HFFc6 (cell line): ENCODE data around the gene IFNA7. TPM values are rescaled to one million over a fixed set of nuclear protein-coding genes. Genes with fewer than 3 reads are reported as not detected.
"Not testable (repeated sequence)": the region's sequence is repeated elsewhere in the genome, so short reads cannot be mapped to it uniquely, and the experiment has no call there.

Experiments used
- DNase-seq: peaks from one replicate; pipeline ENCODE4 v3.0.0-alpha.2; 2018
- H3K27ac Mint-ChIP-seq: 2 replicates; pipeline ENCODE4 v1.8.0; 2020; ENCODE audit warnings: mild to moderate bottlenecking, mixed read lengths
- H3K27me3 Mint-ChIP-seq: 2 replicates; pipeline ENCODE4 v1.8.0; 2021; ENCODE audit warnings: mild to moderate bottlenecking, moderate library complexity, mixed read lengths; ENCODE audit not compliant: insufficient read depth
- H3K36me3 Mint-ChIP-seq: 2 replicates; pipeline ENCODE4 v1.8.0; 2021; ENCODE audit warnings: low read depth, mixed read lengths
- H3K4me1 Mint-ChIP-seq: 2 replicates; pipeline ENCODE4 v1.8.0; 2020; ENCODE audit warnings: low read depth, mixed read lengths
- H3K4me3 Mint-ChIP-seq: 2 replicates; pipeline ENCODE4 v1.8.0; 2020; ENCODE audit warnings: mild to moderate bottlenecking, moderate library complexity, mixed read lengths
- H3K9me3 Mint-ChIP-seq: 2 replicates; pipeline ENCODE4 v1.8.0; 2020; ENCODE audit warnings: mild to moderate bottlenecking, mixed read lengths
- total RNA-seq, 6 experiments: library from RNA; stranded (reverse); fragmentation: NEBNext Ultra II Directional; extraction: Animal tissue kit (Norgen Biotek cat#: 25700); gene quantifications; 2 replicates in 1 of 6; 3 replicates in 5 of 6; pipeline ENCODE4 v1.2.3, GENCODE V29; 2021
- TF ChIP-seq, protein P1 (sequence below): fragments of 200-600 bp; sonication (generic); IDR thresholded peaks from 2 replicates; pipeline ENCODE4 v1.5.0; 2021; ENCODE audit warnings: antibody characterized with exemption, mild to moderate bottlenecking

The IFNA7 gene
- total RNA-seq, 6 experiments from 2014 or later = not detected

DNA sequence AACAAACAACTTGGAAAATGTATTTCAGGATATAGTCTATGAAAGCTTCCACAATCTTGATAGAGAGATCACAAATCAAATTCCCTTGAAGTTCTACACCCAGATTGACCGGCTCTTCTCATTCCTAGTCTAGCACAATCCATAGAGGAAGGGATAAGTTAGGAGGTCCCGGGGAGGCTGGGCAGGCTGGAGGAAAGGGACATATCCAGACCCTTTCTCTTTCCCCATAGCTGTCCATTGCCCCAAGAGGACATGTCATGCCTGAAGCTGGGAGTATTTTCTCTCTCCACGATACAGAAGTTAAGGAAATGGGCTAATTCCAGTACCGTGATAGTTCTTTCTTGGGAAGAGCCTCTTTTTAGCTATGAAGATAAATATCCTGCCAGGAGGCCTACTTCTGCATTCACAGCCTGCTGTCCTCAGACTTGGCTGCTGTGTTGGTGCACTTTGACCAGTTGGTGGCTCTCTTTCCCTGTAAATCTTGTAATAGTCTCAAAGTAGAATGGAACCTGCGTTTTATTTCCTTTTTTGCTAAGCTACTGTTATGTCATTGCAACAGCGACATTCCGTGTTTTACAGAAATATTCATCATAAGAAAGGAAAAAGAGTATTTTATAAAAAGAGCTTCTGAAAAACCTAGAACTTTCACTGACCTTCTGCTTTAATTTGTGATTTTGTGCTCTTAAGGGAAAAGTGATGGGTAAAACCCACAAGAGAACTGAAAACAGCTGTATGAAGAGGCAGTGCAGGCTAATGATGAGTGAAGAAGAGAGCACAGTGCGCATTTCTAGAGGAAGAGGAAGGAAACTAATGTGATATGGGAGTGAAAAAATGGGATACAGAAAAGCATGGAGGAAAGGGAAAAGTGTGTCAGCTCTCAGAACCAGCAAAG lies 33.7 kb upstream of the IFNA7 start:
- H3K4me1 Mint-ChIP-seq, H3K9me3 Mint-ChIP-seq, H3K36me3 Mint-ChIP-seq, H3K27ac Mint-ChIP-seq, H3K4me3 Mint-ChIP-seq: not testable (repeated sequence)
- TF ChIP-seq, protein P1, sequence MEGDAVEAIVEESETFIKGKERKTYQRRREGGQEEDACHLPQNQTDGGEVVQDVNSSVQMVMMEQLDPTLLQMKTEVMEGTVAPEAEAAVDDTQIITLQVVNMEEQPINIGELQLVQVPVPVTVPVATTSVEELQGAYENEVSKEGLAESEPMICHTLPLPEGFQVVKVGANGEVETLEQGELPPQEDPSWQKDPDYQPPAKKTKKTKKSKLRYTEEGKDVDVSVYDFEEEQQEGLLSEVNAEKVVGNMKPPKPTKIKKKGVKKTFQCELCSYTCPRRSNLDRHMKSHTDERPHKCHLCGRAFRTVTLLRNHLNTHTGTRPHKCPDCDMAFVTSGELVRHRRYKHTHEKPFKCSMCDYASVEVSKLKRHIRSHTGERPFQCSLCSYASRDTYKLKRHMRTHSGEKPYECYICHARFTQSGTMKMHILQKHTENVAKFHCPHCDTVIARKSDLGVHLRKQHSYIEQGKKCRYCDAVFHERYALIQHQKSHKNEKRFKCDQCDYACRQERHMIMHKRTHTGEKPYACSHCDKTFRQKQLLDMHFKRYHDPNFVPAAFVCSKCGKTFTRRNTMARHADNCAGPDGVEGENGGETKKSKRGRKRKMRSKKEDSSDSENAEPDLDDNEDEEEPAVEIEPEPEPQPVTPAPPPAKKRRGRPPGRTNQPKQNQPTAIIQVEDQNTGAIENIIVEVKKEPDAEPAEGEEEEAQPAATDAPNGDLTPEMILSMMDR = peak; percentile 73
- DNase-seq = peak; percentile 48
- H3K27me3 Mint-ChIP-seq = peaks cover 40% of the 10 kb centered on the region

DNA sequence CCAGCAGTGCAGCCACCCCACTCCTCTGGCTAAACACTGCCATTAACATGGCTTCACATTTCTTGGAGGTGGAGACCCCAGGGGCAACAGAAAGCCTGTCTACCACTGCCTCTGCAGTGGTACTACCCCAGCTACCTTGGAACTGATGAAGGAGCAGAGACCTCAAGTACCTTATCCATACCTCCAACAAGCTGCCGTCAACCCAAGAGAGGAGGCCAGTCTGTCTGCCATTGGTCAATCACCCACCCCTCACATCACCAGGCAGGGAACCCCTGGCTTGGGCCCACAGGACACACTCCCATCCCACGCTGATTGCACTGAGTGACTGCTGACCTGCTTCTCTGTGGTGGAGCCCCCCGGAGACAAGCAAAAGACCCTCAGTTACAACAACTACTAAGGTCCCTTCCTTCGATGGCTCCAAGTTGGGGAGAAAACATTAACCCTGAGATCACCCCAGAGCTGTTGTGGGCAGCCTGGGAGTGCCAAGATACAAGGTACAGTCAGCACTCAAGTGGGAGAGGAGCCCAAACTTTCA lies 32.2 kb upstream of the IFNA7 start:
- no peak for DNase-seq
- TF ChIP-seq, protein P1 = no peak
- H3K36me3 Mint-ChIP-seq = no peaks in the 10 kb centered on the region
- peaks cover 27% of the 10 kb centered on the region for H3K27me3 Mint-ChIP-seq
- H3K4me3 Mint-ChIP-seq = no peak overlapping the region
- no peaks in the 10 kb centered on the region for H3K9me3 Mint-ChIP-seq
- no peak overlapping the region for H3K27ac Mint-ChIP-seq
- no peaks in the 10 kb centered on the region for H3K4me1 Mint-ChIP-seq

DNA sequence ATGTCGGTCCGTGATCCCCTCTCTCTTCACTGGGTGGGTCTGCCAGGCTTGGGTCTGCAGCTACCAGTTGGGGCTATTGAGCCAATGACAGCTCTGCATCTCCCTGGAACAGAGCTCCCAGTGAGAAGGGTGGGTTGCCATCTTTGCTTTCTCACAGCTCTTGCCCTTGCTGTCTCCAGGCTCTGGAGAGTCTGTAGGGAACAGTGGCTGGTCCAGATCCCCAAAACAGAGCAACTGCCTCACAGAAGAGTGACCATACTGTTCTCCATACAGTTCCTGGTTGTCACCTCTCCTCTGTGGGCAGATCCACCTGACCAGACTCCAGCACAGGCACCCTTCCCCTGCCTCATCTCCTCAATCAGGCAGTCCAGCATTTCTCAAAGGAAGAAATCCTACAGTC lies 31.3 kb upstream of the IFNA7 start:
- H3K27ac Mint-ChIP-seq = no peak overlapping the region
- H3K4me3 Mint-ChIP-seq = no peak overlapping the region
- H3K36me3 Mint-ChIP-seq = no peaks in the 10 kb centered on the region
- no peaks in the 10 kb centered on the region for H3K4me1 Mint-ChIP-seq
- TF ChIP-seq, protein P1 = no peak
- H3K9me3 Mint-ChIP-seq = no peaks in the 10 kb centered on the region
- peaks cover 23% of the 10 kb centered on the region for H3K27me3 Mint-ChIP-seq
- DNase-seq = no peak

DNA sequence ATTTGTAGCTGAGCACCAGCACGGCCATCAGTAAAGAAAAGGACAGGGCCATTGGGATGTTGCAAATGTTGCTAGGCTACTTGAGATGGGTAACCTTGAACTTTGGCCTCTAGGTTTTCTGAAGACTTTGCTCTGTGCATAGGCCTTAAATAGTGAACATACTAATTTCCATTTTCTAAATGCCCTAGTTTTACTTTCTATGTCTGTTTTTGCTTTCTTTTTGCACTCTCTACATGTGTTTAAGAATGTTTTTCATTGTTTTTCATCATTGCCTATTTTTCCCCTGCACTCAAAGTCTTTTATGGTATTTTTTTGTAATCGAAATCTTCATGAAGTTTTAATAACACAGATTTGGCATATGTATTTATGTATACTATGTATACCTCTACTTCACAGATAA lies 26.1 kb upstream of the IFNA7 start, which contains the start of gene IFNA17:
Gene IFNA17 (minus strand): TSS at position 101 of the 400 bp plus-strand sequence. CDS start 49 bp downstream, at position 52.
- no peak within 1 kb of the TSS for H3K27ac Mint-ChIP-seq
- H3K4me1 Mint-ChIP-seq = no peaks in the 10 kb centered on the region
- H3K4me3 Mint-ChIP-seq = no peak within 1 kb of the TSS
- TF ChIP-seq, protein P1 = no peak
- no peaks in the 10 kb centered on the region for H3K9me3 Mint-ChIP-seq
- DNase-seq = no peak
- no peaks in the 10 kb centered on the region for H3K36me3 Mint-ChIP-seq
- H3K27me3 Mint-ChIP-seq = peaks cover 12% of the 10 kb centered on the region

DNA sequence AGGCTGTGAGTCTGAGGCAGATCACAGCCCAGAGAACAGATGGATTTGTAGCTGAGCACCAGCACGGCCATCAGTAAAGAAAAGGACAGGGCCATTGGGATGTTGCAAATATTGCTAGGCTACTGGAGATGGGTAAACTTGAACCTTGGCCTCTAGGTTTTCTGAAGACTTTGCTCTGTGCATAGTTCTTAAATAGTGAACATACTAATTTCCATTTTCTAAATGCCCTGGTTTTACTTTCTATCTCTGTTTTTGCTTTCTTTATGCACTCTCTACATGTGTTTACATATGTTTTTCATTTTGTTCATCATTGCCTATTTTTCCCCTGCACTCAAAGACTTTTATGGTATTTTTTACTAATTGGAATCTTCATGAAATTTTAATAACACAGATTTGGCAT lies 15.2 kb upstream of the IFNA7 start, which contains the start of gene IFNA16:
Gene IFNA16 (minus strand): TSS at position 101 of the 400 bp plus-strand sequence. CDS start 6 bp downstream, at position 95.
- not testable (repeated sequence) for H3K36me3 Mint-ChIP-seq, H3K9me3 Mint-ChIP-seq, H3K27ac Mint-ChIP-seq, H3K4me3 Mint-ChIP-seq, DNase-seq, H3K4me1 Mint-ChIP-seq
- peaks cover 23% of the 10 kb centered on the region for H3K27me3 Mint-ChIP-seq
